GM18858 (cell line): ENCODE results near the gene PCDH9.

Source experiments
- ATAC-seq: cut with Tn5 transposase; IDR thresholded peaks from one replicate; pipeline ENCODE4 v1.9.1; 2021; ENCODE audit not compliant: unreplicated experiment

PCDH9 gene

GRCh38 chr13:66501181-66501580 is 729.0 kb downstream of the PCDH9 start:
- no peak for ATAC-seq

- peak; percentile 87 for ATAC-seq
Observed at GRCh38 chr13:66492479-66492878, 737.7 kb downstream of the PCDH9 start.

GRCh38 chr13:66491251-66491650 is 738.9 kb downstream of the PCDH9 start:
- no peak for ATAC-seq

GRCh38 chr13:66489586-66489985 is 740.5 kb downstream of the PCDH9 start:
- ATAC-seq = no peak

- no peak for ATAC-seq
Observed at GRCh38 chr13:66489172-66489571, 741.0 kb downstream of the PCDH9 start.

- no peak for ATAC-seq
Observed at GRCh38 chr13:66483712-66484111, 746.4 kb downstream of the PCDH9 start.

GRCh38 chr13:66482836-66483235 is 747.3 kb downstream of the PCDH9 start:
- ATAC-seq = no peak

GRCh38 chr13:66477816-66478215 is 752.3 kb downstream of the PCDH9 start:
- no peak for ATAC-seq

- no peak for ATAC-seq
Observed at GRCh38 chr13:66475061-66475460, 755.1 kb downstream of the PCDH9 start.

GRCh38 chr13:66469745-66470144 is 760.4 kb downstream of the PCDH9 start:
- ATAC-seq = no peak

GRCh38 chr13:66468656-66469055 is 761.5 kb downstream of the PCDH9 start:
- no peak for ATAC-seq

- no peak for ATAC-seq
Observed at GRCh38 chr13:66462187-66462586, 767.9 kb downstream of the PCDH9 start.

- no peak for ATAC-seq
Observed at GRCh38 chr13:66461021-66461420, 769.1 kb downstream of the PCDH9 start.

- ATAC-seq = no peak
Observed at GRCh38 chr13:66459634-66460033, 770.5 kb downstream of the PCDH9 start.

- no peak for ATAC-seq
Observed at GRCh38 chr13:66459143-66459542, 771.0 kb downstream of the PCDH9 start.

- no peak for ATAC-seq
Observed at GRCh38 chr13:66446413-66446812, 783.7 kb downstream of the PCDH9 start.

GRCh38 chr13:66443926-66444325 is 786.2 kb downstream of the PCDH9 start:
- ATAC-seq = no peak

- ATAC-seq = no peak
Observed at GRCh38 chr13:66440938-66441337, 789.2 kb downstream of the PCDH9 start.

- no peak for ATAC-seq
Observed at GRCh38 chr13:66430728-66431127, 799.4 kb downstream of the PCDH9 start.

GRCh38 chr13:66430269-66430668 is 799.9 kb downstream of the PCDH9 start:
- ATAC-seq = no peak

- ATAC-seq = no peak
Observed at GRCh38 chr13:66429156-66429555, 801.0 kb downstream of the PCDH9 start.

- ATAC-seq = no peak
Observed at GRCh38 chr13:66427458-66427861, 802.7 kb downstream of the PCDH9 start.

- no peak for ATAC-seq
Observed at GRCh38 chr13:66425741-66426140, 804.4 kb downstream of the PCDH9 start.

- no peak for ATAC-seq
Observed at GRCh38 chr13:66424422-66424821, 805.7 kb downstream of the PCDH9 start.
